ENCODE results near the gene JARID2.

DNA sequence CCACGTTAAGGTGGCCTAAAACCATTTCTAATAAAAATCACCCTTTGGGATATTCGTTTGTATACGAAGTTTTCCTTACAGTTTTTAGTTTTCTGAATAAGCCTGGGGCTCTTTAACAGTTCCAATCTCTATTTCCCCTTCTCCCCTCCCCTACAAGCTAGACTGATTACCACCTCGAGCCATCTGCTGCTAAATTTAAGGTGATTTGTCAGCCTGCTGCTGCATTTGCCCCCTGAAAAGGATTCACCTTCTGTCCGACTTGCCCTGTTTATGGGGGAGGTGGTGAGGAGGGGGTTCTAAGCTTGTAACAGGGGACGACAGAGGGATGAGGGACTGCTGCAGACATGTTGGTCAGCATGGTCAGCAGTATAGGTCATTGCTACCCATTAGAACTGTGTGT, 146.3 kb downstream of the JARID2 start:
- TF ChIP-seq TAF1 (IDR thresholded peaks at IDR 0.05; ENCODE audit: low read depth, low read length) (no peak), POLR2A (IDR thresholded peaks at IDR 0.05; ENCODE audit: low read depth, low read length) (no peak), POLR2AphosphoS5 (IDR thresholded peaks at IDR 0.05; ENCODE audit: low read depth, low read length) (no peak), PAX5 (IDR thresholded peaks at IDR 0.05; ENCODE audit: insufficient read depth, low read length, severe bottlenecking) (no peak), SPI1 (IDR thresholded peaks at IDR 0.05; ENCODE audit: low read depth, low read length) (no peak)
